MM.1S (cell line): ENCODE data around the gene ME2.

Experiments
- CTCF ChIP-seq: fragments of 300-600 bp; sonication (generic); IDR thresholded peaks from 2 replicates; pipeline ENCODE4 v1.5.1; 2016; ENCODE audit warnings: antibody characterized with exemption, low read length, mixed read lengths
- EZH2phosphoT487 ChIP-seq: fragments of 300-600 bp; sonication (generic); IDR thresholded peaks from 2 replicates; pipeline ENCODE4 v1.6.1; 2018; ENCODE audit warnings: antibody characterized with exemption, low read length

GRCh38 chr18:50839996-50840395 is 38.9 kb upstream of the ME2 start:
- TF ChIP-seq CTCF = no peak
- no peak for TF ChIP-seq EZH2phosphoT487
